Dedifferentiated amniotic fluid mesenchymal stem cell (primary cell): Measurements from ENCODE around the gene RBM23.

Experiments
- DNase-seq: peaks from one replicate; pipeline ENCODE4 v3.0.0-alpha.2; 2016; ENCODE audit errors: extremely low spot score

The RBM23 gene

GRCh38 chr14:22844221-22845102, 74.5 kb downstream of the RBM23 start:
- no peak for DNase-seq
